Liver (tissue), 9 donors: ENCODE data around the gene PLA2G2F. TPM values are rescaled to one million over a fixed set of nuclear protein-coding genes. Genes with fewer than 3 reads are reported as not detected.

Source experiments
- DNase-seq: peaks from one replicate; pipeline ENCODE4 v3.0.0-alpha.2; 2017; ENCODE audit warnings: low spot score
- H3K27ac ChIP-seq, 2 donors: one replicate each; pipeline ENCODE4 v1.7.0; 2013; ENCODE audit warnings: inconsistent platforms in 2 of 2, low read length in 2 of 2, control low read depth in 1 of 2, low read depth in 1 of 2, mild to moderate bottlenecking in 1 of 2
- H3K27me3 ChIP-seq, 4 donors: one replicate each; pipeline versions ENCODE4 v1.6.1 to v1.7.0; 2013; ENCODE audit warnings: low read length in 3 of 4, inconsistent platforms in 1 of 4, mild to moderate bottlenecking in 1 of 4, moderate library complexity in 1 of 4; ENCODE audit not compliant: control insufficient read depth in 4 of 4, insufficient read depth in 4 of 4
- H3K36me3 ChIP-seq, 4 donors: one replicate each; pipeline versions ENCODE4 v1.6.1 to v1.7.0; 2013; ENCODE audit warnings: low read length in 3 of 4, mild to moderate bottlenecking in 3 of 4, low read depth in 1 of 4, moderate library complexity in 1 of 4; ENCODE audit not compliant: control insufficient read depth in 4 of 4, insufficient read depth in 3 of 4
- H3K4me1 ChIP-seq, 4 donors: one replicate each; pipeline versions ENCODE4 v1.6.1 to v1.7.0; 2013; ENCODE audit warnings: low read length in 3 of 4, mild to moderate bottlenecking in 3 of 4, moderate library complexity in 1 of 4; ENCODE audit not compliant: control insufficient read depth in 4 of 4, insufficient read depth in 4 of 4
- H3K4me3 ChIP-seq, 3 donors: one replicate each; pipeline versions ENCODE4 v1.6.1 to v1.7.0; 2013; ENCODE audit warnings: low read length in 3 of 3, control low read depth in 1 of 3, low read depth in 1 of 3, mild to moderate bottlenecking in 1 of 3
- H3K9ac ChIP-seq, 2 donors: one replicate each; pipeline ENCODE4 v1.7.0; 2013; ENCODE audit warnings: low read length in 2 of 2, mild to moderate bottlenecking in 2 of 2, moderate library complexity in 2 of 2, control low read depth in 1 of 2, low read depth in 1 of 2
- H3K9me3 ChIP-seq, 4 donors: one replicate each; pipeline versions ENCODE4 v1.6.1 to v1.7.0; 2013; ENCODE audit warnings: low read length in 3 of 4; ENCODE audit not compliant: control insufficient read depth in 4 of 4
- ATF3 ChIP-seq: IDR thresholded peaks from 2 replicates; pipeline ENCODE4 v1.6.1; 2016; ENCODE audit warnings: antibody characterized with exemption
- GABPA ChIP-seq, 2 donors: IDR thresholded peaks in 1 of 2; conservative IDR thresholded peaks in 1 of 2; 2 replicates each; pipeline ENCODE4 v1.6.1; 2016; ENCODE audit warnings: antibody characterized with exemption in 2 of 2, mild to moderate bottlenecking in 1 of 2, moderate library complexity in 1 of 2
- HNF4A ChIP-seq, 2 donors: conservative IDR thresholded peaks; 2 replicates each; pipeline ENCODE4 v1.6.1; 2016; ENCODE audit warnings: antibody characterized with exemption in 2 of 2, mild to moderate bottlenecking in 2 of 2
- HNF4G ChIP-seq: IDR thresholded peaks from 2 replicates; pipeline ENCODE4 v1.6.1; 2016; ENCODE audit warnings: antibody characterized with exemption
- JUND ChIP-seq, 2 donors: IDR thresholded peaks; 2 replicates each; pipeline ENCODE4 v1.6.1; 2016; ENCODE audit warnings: antibody characterized with exemption in 2 of 2
- MAX ChIP-seq: IDR thresholded peaks from 2 replicates; pipeline ENCODE4 v1.6.1; 2016; ENCODE audit warnings: antibody characterized with exemption
- RAD21 ChIP-seq, 2 donors: IDR thresholded peaks; 2 replicates each; pipeline ENCODE4 v1.6.1; 2016; ENCODE audit warnings: antibody characterized with exemption in 2 of 2, mild to moderate bottlenecking in 2 of 2
- REST ChIP-seq: IDR thresholded peaks from 2 replicates; pipeline ENCODE4 v1.6.1; 2016; ENCODE audit warnings: antibody characterized with exemption, mild to moderate bottlenecking
- ZBTB33 ChIP-seq: IDR thresholded peaks from 2 replicates; pipeline ENCODE4 v1.6.1; 2016; ENCODE audit warnings: antibody characterized with exemption
- WGBS: extraction: QIAGEN DNeasy Blood & Tissue Kit; methylation state at CpG from one replicate; pipeline ENCODE4 v1.1.7; 2013; 5-methylcytosine and 5-hydroxymethylcytosine counted together
- polyA plus RNA-seq, 2 donors: library from polyadenylated mRNA; stranded (reverse) in 1 of 2; unstranded in 1 of 2; fragments of 200-250 nt in 1 of 2; fragments of >200 nt in 1 of 2; fragmentation: Nextera tagmentation in 1 of 2; extraction: Ambion mirVana in 1 of 2; gene quantifications; one replicate each; pipeline versions ENCODE4 v1.2.1 to v1.2.3, GENCODE V29; 2013 to 2015
- total RNA-seq, 2 donors: library from RNA; depleted of rRNA; stranded (reverse); fragments of >200 nt; gene quantifications; one replicate each; pipeline ENCODE4 v1.2.3, GENCODE V29; 2014
- donor health status: healthy.
- donor health status: healthy.
- donor health status: healthy.
- donor health status: healthy.
- donor health status: healthy.

The PLA2G2F gene
- total and polyA plus RNA-seq, 4 donors = under 0.01 TPM; not detected in 3

- TF ChIP-seq JUND (IDR thresholded peaks at IDR 0.05) (no peak), MAX (no peak), RAD21 (IDR thresholded peaks at IDR 0.05) (no peak), REST (no peak), HNF4G (no peak), ZBTB33 (no peak)
- Histone ChIP-seq H3K27ac (no peak overlapping the region), H3K9ac (no peak overlapping the region), H3K4me1 (peaks cover 0 to 11% (median 9%) of the 10 kb centered on the region in 4 donors), H3K27me3 (no peaks in the 10 kb centered on the region), H3K4me3 (no peak overlapping the region), H3K9me3 (no peaks in the 10 kb centered on the region), H3K36me3 (no peaks in the 10 kb centered on the region)
- WGBS = 60% methylated on average over 3 of the region's 3 CpGs
- no peak for DNase-seq
Measured at GRCh38 chr1:20199403-20199802, 60.3 kb downstream of the PLA2G2F start.

GRCh38 chr1:20199840-20200239, 60.7 kb downstream of the PLA2G2F start:
- Histone ChIP-seq H3K4me3 (no peak overlapping the region), H3K9me3 (no peaks in the 10 kb centered on the region), H3K4me1 (peaks cover 0 to 7% (median 6%) of the 10 kb centered on the region in 4 donors), H3K27ac (no peak overlapping the region), H3K27me3 (no peaks in the 10 kb centered on the region), H3K36me3 (no peaks in the 10 kb centered on the region), H3K9ac (no peak overlapping the region)
- no peak for DNase-seq
- TF ChIP-seq RAD21 (IDR thresholded peaks at IDR 0.05) (no peak), GABPA (IDR thresholded peaks at IDR 0.05 in 1 of 2, conservative IDR thresholded peaks at IDR 0.05 in 1 of 2) (no peak), HNF4A (conservative IDR thresholded peaks at IDR 0.05) (no peak), HNF4G (no peak), ATF3 (no peak)
- 64% methylated on average over 2 of the region's 2 CpGs for WGBS

Other genes starting within 250 kb of the PLA2G2F start
- not detected for gene PLA2G2E, start 215.7 kb upstream of the PLA2G2F start, total RNA-seq
- not detected for gene PLA2G2E, start 215.7 kb upstream of the PLA2G2F start, polyA plus RNA-seq
- 100 to 1,000 TPM in 1 of 2 donors, not detected in 1; 441 TPM for gene PLA2G2A, start 159.7 kb upstream of the PLA2G2F start, total RNA-seq
- 1,000 to 10,000 TPM; 1,565 to 1,724 TPM for gene PLA2G2A, start 159.7 kb upstream of the PLA2G2F start, polyA plus RNA-seq
- gene PLA2G5, start 69.1 kb upstream of the PLA2G2F start, total RNA-seq = 1 to 10 TPM in 1 of 2 donors, not detected in 1; 2.0 TPM
- gene PLA2G5, start 69.1 kb upstream of the PLA2G2F start, polyA plus RNA-seq = 1 to 10 TPM; 2.3 to 2.9 TPM
- under 1 TPM; 0.08 to 0.14 TPM for gene PLA2G2D, start 19.8 kb upstream of the PLA2G2F start, total RNA-seq
- gene PLA2G2D, start 19.8 kb upstream of the PLA2G2F start, polyA plus RNA-seq = under 1 TPM in 1 of 2 donors, not detected in 1; 0.06 TPM
- 1 to 10 TPM; 1.1 to 2.3 TPM for gene UBXN10, start 46.8 kb downstream of the PLA2G2F start, total RNA-seq
- 1 to 10 TPM in 1 of 2 donors, under 1 TPM in 1; 0.50 to 1.1 TPM for gene UBXN10, start 46.8 kb downstream of the PLA2G2F start, polyA plus RNA-seq
- gene PLA2G2C, start 47.2 kb downstream of the PLA2G2F start, total RNA-seq = not detected
- not detected for gene PLA2G2C, start 47.2 kb downstream of the PLA2G2F start, polyA plus RNA-seq
- not detected for gene VWA5B1, start 151.6 kb downstream of the PLA2G2F start, total RNA-seq
- gene VWA5B1, start 151.6 kb downstream of the PLA2G2F start, polyA plus RNA-seq = not detected